Activated CD4-positive, alpha-beta T cell treated with anti-CD3 and anti-CD28 coated beads, Interleukin-2, Interleukin-6, amounts not matched to agents 100 ng/mL and 50 ng/mL, durations not matched to agents 16 hours and 8 hours (primary cell): Measurements from ENCODE around the gene MYL11.

Source experiments
- DNase-seq: peaks from one replicate; pipeline ENCODE4 v3.0.0-alpha.2; 2020

MYL11 gene

GRCh38 chr16:30354423-30355143, 20.0 kb upstream of the MYL11 start:
- no peak for DNase-seq

- peak; percentile 96 for DNase-seq
These were observed 19.3 kb upstream of the MYL11 start, which contains the start of gene CD2BP2 for GRCh38 chr16:30355144-30355953. Gene CD2BP2, minus strand, starts transcription at chr16:30355308. Its CDS starts 627 bp downstream, at chr16:30354681.

- no peak for DNase-seq
These were observed 18.7 kb upstream of the MYL11 start for GRCh38 chr16:30355954-30356308.

GRCh38 chr16:30356401-30357084, 18.1 kb upstream of the MYL11 start:
- DNase-seq: no peak

- no peak for DNase-seq
These were observed 17.4 kb upstream of the MYL11 start for GRCh38 chr16:30357085-30357714.

- DNase-seq: no peak
These were observed 16.7 kb upstream of the MYL11 start for GRCh38 chr16:30357715-30358576.

GRCh38 chr16:30358577-30358936, 16.0 kb upstream of the MYL11 start:
- no peak for DNase-seq

- no peak for DNase-seq
These were observed 15.4 kb upstream of the MYL11 start for GRCh38 chr16:30358990-30359870.

GRCh38 chr16:30359871-30360170, 14.8 kb upstream of the MYL11 start:
- no peak for DNase-seq

- DNase-seq: no peak
These were observed 13.4 kb upstream of the MYL11 start for GRCh38 chr16:30361180-30361579.

- no peak for DNase-seq
These were observed 9.4 kb upstream of the MYL11 start for GRCh38 chr16:30365200-30365599.

GRCh38 chr16:30366511-30366910, 8.1 kb upstream of the MYL11 start:
- no peak for DNase-seq

- DNase-seq: no peak
These were observed 7.1 kb upstream of the MYL11 start for GRCh38 chr16:30367349-30368009.

- DNase-seq: no peak
These were observed 6.3 kb upstream of the MYL11 start for GRCh38 chr16:30368122-30368791.

GRCh38 chr16:30368792-30369090, 5.9 kb upstream of the MYL11 start:
- DNase-seq: no peak

GRCh38 chr16:30369091-30369937, 5.3 kb upstream of the MYL11 start:
- DNase-seq: no peak

GRCh38 chr16:30369938-30370455, 4.6 kb upstream of the MYL11 start:
- no peak for DNase-seq

- DNase-seq: peak; percentile 100
These were observed 4.0 kb upstream of the MYL11 start, which contains the start of gene TBC1D10B for GRCh38 chr16:30370456-30371247. Gene TBC1D10B, minus strand, starts transcription at chr16:30370494. Its CDS starts 311 bp downstream, at chr16:30370183.
